Measurements from ENCODE around the gene DHX8.

- TF ChIP-seq, protein P1, sequence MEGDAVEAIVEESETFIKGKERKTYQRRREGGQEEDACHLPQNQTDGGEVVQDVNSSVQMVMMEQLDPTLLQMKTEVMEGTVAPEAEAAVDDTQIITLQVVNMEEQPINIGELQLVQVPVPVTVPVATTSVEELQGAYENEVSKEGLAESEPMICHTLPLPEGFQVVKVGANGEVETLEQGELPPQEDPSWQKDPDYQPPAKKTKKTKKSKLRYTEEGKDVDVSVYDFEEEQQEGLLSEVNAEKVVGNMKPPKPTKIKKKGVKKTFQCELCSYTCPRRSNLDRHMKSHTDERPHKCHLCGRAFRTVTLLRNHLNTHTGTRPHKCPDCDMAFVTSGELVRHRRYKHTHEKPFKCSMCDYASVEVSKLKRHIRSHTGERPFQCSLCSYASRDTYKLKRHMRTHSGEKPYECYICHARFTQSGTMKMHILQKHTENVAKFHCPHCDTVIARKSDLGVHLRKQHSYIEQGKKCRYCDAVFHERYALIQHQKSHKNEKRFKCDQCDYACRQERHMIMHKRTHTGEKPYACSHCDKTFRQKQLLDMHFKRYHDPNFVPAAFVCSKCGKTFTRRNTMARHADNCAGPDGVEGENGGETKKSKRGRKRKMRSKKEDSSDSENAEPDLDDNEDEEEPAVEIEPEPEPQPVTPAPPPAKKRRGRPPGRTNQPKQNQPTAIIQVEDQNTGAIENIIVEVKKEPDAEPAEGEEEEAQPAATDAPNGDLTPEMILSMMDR (IDR thresholded peaks at IDR 0.05; ENCODE audit: borderline replicate concordance, extremely low read depth, low read length, poor library complexity, severe bottlenecking): no peak
- no peak for TF ChIP-seq EZH2 (IDR thresholded peaks at IDR 0.05; ENCODE audit: borderline replicate concordance, low read depth, low read length, severe bottlenecking)
Measured at GRCh38 chr17:43554857-43555256, 71.1 kb downstream of the DHX8 start.

Measured in DND-41 (cell line).